ENCODE data around the gene SCOC.

GRCh38 chr4:140426610-140427105, 53.2 kb downstream of the SCOC start:
- TF ChIP-seq POLR2A (IDR thresholded peaks at IDR 0.05) (no peak), POLR2AphosphoS5 (IDR thresholded peaks at IDR 0.05) (no peak)
